COLO829 (cell line): Measurements from ENCODE around the gene RTN1.

Experiments
- DNase-seq: peaks from one replicate; pipeline ENCODE4 v3.0.0; 2012; ENCODE audit warnings: low spot score

The RTN1 gene

DNA sequence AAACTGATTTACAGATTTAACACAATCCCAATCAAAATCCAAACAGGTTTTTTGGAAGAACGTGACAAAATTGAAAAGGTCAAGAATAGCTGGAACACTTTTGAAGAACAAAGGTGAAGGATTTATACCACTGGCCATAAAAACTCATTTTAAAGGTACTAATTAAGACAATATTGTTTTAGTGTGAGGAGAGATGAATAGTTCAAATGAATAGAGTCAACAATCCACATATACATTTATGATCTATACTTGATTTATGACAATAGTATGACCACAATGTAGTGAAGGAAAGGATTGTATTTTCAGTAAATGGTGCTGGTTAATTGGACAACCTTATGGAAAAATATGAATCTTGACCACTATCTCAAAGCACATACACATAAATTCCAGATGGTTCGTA, 323.3 kb downstream of the RTN1 start:
- no peak for DNase-seq
